Cardiac muscle cell (in vitro differentiated cells and primary cell): ENCODE measurements around the gene MVD. TPM values are rescaled to one million over a fixed set of nuclear protein-coding genes. Genes with fewer than 3 reads are reported as not detected.

Source experiments
- DNase-seq, 2 donors: peaks; one replicate each; pipeline versions ENCODE4 v3.0.0 to v3.0.0-alpha.2; 2010 to 2017; ENCODE audit warnings: low read depth in 1 of 2, low spot score in 1 of 2
- H3K27ac ChIP-seq: fragments of 200-600 bp; sonication (generic); 2 replicates; pipeline ENCODE4 v1.5.1; 2016
- H3K27me3 ChIP-seq: fragments of 200-600 bp; sonication (generic); 2 replicates; pipeline ENCODE4 v1.6.0; 2016; ENCODE audit warnings: control low read depth
- H3K36me3 ChIP-seq: fragments of 200-600 bp; sonication (generic); 2 replicates; pipeline ENCODE4 v1.5.1; 2016; ENCODE audit warnings: control low read depth
- H3K4me1 ChIP-seq: fragments of 200-600 bp; sonication (generic); 2 replicates; pipeline ENCODE4 v1.8.1; 2017; ENCODE audit warnings: low read depth, mild to moderate bottlenecking, mixed run types
- H3K4me3 ChIP-seq: fragments of 200-600 bp; sonication (generic); 2 replicates; pipeline ENCODE4 v1.5.1; 2016; ENCODE audit warnings: mild to moderate bottlenecking
- H3K9me3 ChIP-seq: fragments of 200-600 bp; sonication (generic); 2 replicates; pipeline ENCODE4 v1.5.1; 2017; ENCODE audit warnings: low read depth, mild to moderate bottlenecking, control low read depth
- CTCF ChIP-seq: IDR thresholded peaks from 2 replicates; pipeline ENCODE4 v1.5.1; 2012; ENCODE audit warnings: low read depth, mild to moderate bottlenecking, low read length
- polyA plus RNA-seq: library from polyadenylated mRNA; unstranded; fragments of >200 nt; fragmentation: Nextera tagmentation; extraction: Ambion mirVana; gene quantifications from 2 replicates; pipeline ENCODE4 v1.2.1, GENCODE V29; 2016
- total RNA-seq: library from RNA; depleted of rRNA; stranded (reverse); fragments of >200 nt; gene quantifications from 2 replicates; pipeline ENCODE4 v1.2.3, GENCODE V29; 2016

Gene MVD
- total and polyA plus RNA-seq, 2 experiments from 2014 or later, result 65.0 to 192 TPM

- Histone ChIP-seq H3K4me1 (peaks cover 4% of the 10 kb centered on the region), H3K27me3 (peaks cover 31% of the 10 kb centered on the region), H3K9me3 (no peaks in the 10 kb centered on the region), H3K4me3 (no peak overlapping the region), H3K36me3 (peaks cover 23% of the 10 kb centered on the region), H3K27ac (no peak overlapping the region)
- no peak for TF ChIP-seq CTCF
- DNase-seq, result no peak
Measured at GRCh38 chr16:88631384-88631783, 31.5 kb downstream of the MVD start.

GRCh38 chr16:88630941-88631340 lies 31.9 kb downstream of the MVD start:
- Histone ChIP-seq H3K9me3 (no peaks in the 10 kb centered on the region), H3K36me3 (peaks cover 24% of the 10 kb centered on the region), H3K4me1 (peaks cover 4% of the 10 kb centered on the region), H3K27ac (no peak overlapping the region), H3K27me3 (peaks cover 27% of the 10 kb centered on the region), H3K4me3 (no peak overlapping the region)
- TF ChIP-seq CTCF, result no peak
- DNase-seq, result no peak

GRCh38 chr16:88630433-88630832 lies 32.5 kb downstream of the MVD start:
- Histone ChIP-seq H3K9me3 (no peaks in the 10 kb centered on the region), H3K36me3 (peaks cover 25% of the 10 kb centered on the region), H3K4me3 (no peak overlapping the region), H3K4me1 (peaks cover 4% of the 10 kb centered on the region), H3K27me3 (peaks cover 22% of the 10 kb centered on the region), H3K27ac (no peak overlapping the region)
- no peak for DNase-seq
- TF ChIP-seq CTCF, result no peak

- Histone ChIP-seq H3K9me3 (no peaks in the 10 kb centered on the region), H3K27me3 (peaks cover 16% of the 10 kb centered on the region), H3K4me1 (peaks cover 4% of the 10 kb centered on the region), H3K27ac (no peak overlapping the region), H3K4me3 (no peak overlapping the region), H3K36me3 (peaks cover 25% of the 10 kb centered on the region)
- TF ChIP-seq CTCF, result no peak
- DNase-seq, result no peak
Measured at GRCh38 chr16:88629835-88630234, 33.1 kb downstream of the MVD start.

- Histone ChIP-seq H3K9me3 (no peaks in the 10 kb centered on the region), H3K27me3 (peaks cover 3% of the 10 kb centered on the region), H3K36me3 (peaks cover 32% of the 10 kb centered on the region), H3K27ac (no peak overlapping the region), H3K4me1 (no peaks in the 10 kb centered on the region), H3K4me3 (no peak overlapping the region)
- TF ChIP-seq CTCF, result peak; percentile 37
- peak; percentile 20 to 38 for DNase-seq
Measured at GRCh38 chr16:88628512-88628974, 34.3 kb downstream of the MVD start.
